ENCODE results near the gene FUT9. TPM values are rescaled to one million over a fixed set of nuclear protein-coding genes. Genes with fewer than 3 reads are reported as not detected.

Gene FUT9
- total and polyA plus RNA-seq, 2 of the 8 experiments (the other 6 are each of a cell fraction or from before 2014, with no cell fraction given): 0.85 to 4.9 TPM

DNA sequence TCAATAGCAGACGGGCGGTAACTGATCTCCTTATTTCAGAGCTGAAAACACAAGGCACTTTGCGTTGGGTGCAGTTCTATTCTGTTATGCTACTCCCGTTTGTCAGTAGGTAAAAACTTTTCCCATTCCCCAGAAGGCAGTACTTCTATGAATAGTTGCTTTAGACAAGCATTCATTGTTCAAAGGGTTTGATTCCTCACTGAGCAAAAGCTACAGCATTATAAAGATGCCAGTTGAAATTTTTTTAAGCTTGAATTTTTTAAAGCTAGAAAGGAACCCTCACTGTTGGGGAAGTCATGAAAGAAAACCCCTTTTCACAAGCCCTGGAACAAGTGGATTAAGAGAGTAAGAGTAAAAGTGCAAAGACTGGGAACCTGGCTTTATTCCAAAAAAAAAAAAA is 42.3 kb downstream of the FUT9 start:
- ChIA-PET POLR2A (ENCODE audit: partially characterized antibody) (no interaction called here), CTCF (ENCODE audit: partially characterized antibody) (interaction anchor here (1.2 kb wide), 1 partner anchor 31 kb away, joined by 4 read pairs; no protein-coding TSS in a partner anchor)
- Histone ChIP-seq H3K4ac (replicated peaks; ENCODE audit: insufficient read length, low read depth, low read length) (no peak overlapping the region), H2AK5ac (ENCODE audit: low read depth, low read length) (no peak overlapping the region), H2BK5ac (ENCODE audit: low read depth, low read length) (no peak overlapping the region), H3K36me3 (ENCODE audit: control insufficient read depth in 2 of 4, insufficient read depth in 4 of 4, low read length in 3 of 4) (no peaks in the 10 kb centered on the region), H4K20me1 (replicated peaks in 1 of 2; ENCODE audit: control insufficient read depth in 1 of 2, insufficient read depth in 2 of 2, low read length in 2 of 2) (no peaks in the 10 kb centered on the region), H3K23ac (ENCODE audit: insufficient read length) (no peak overlapping the region), H4K91ac (replicated peaks; ENCODE audit: insufficient read length, low read length) (no peak overlapping the region), H3K4me2 (ENCODE audit: insufficient read depth in 1 of 2, low read depth in 2 of 2, low read length in 2 of 2) (no peak overlapping the region), H2BK120ac (replicated peaks; ENCODE audit: low read depth, low read length) (no peak overlapping the region), H3K9ac (replicated peaks in 1 of 4; ENCODE audit: extremely low read depth in 1 of 4, low read depth in 3 of 4, low read length in 3 of 4) (no peak overlapping the region), H3K23me2 (ENCODE audit: low read depth, low read length) (no peaks in the 10 kb centered on the region), H3K14ac (ENCODE audit: insufficient read length) (no peak overlapping the region), H3K79me2 (ENCODE audit: control insufficient read depth in 1 of 2, insufficient read depth in 2 of 2, low read length in 2 of 2) (no peaks in the 10 kb centered on the region), H3K56ac (replicated peaks; ENCODE audit: insufficient read length, low read depth, low read length) (no peak overlapping the region), H3K4me3 (ENCODE audit: extremely low read depth in 1 of 4, insufficient read depth in 2 of 4, low read depth in 3 of 4, low read length in 4 of 4) (no peak overlapping the region), H2BK20ac (ENCODE audit: low read length) (no peak overlapping the region), H3K4me1 (replicated peaks in 1 of 4; ENCODE audit: control insufficient read depth in 3 of 4, insufficient read depth in 4 of 4, low read length in 3 of 4) (no peaks in the 10 kb centered on the region), H4K5ac (ENCODE audit: insufficient read length, low read depth, low read length) (no peak overlapping the region), H2BK12ac (ENCODE audit: low read depth, low read length) (no peak overlapping the region), H3K18ac (ENCODE audit: extremely low read depth, low read length) (no peak overlapping the region), H4K8ac (ENCODE audit: extremely low read depth, insufficient read depth, low read length) (no peak overlapping the region), H3K79me1 (ENCODE audit: low read depth, low read length) (no peaks in the 10 kb centered on the region), H2AFZ (ENCODE audit: low read length) (no peak overlapping the region), H3K27me3 (replicated peaks in 1 of 4; ENCODE audit: control insufficient read depth in 3 of 4, extremely low read depth in 1 of 4, insufficient read depth in 3 of 4, low read length in 3 of 4) (no peaks in the 10 kb centered on the region), H2BK15ac (ENCODE audit: low read length) (no peak overlapping the region), H3K27ac (ENCODE audit: low read depth, low read length) (no peak overlapping the region), H3K9me3 (ENCODE audit: insufficient read depth in 2 of 2, low read depth in 1 of 2, low read length in 1 of 2) (no peaks in the 10 kb centered on the region)
- WGBS, 2 experiments (ENCODE audit: extremely low coverage in 1 of 2, insufficient coverage in 1 of 2, insufficient read length in 1 of 2, insufficient replicate concordance in 2 of 2, low coverage in 1 of 2, low lambda C conversion rate in 2 of 2, missing lambda C conversion rate in 1 of 2): 70% methylated on average over 4 of the region's 4 CpGs; no CpG with 5 or more reads in 1 of the 2 experiments
- DNase-seq (ENCODE audit: low read depth in 1 of 2, low spot score in 2 of 2) (no peak), FAIRE-seq (no peak)
- TF ChIP-seq EP300 (IDR thresholded peaks at IDR 0.05; ENCODE audit: borderline replicate concordance in 1 of 2, low read depth in 2 of 2, low read length in 2 of 2) (no peak), POLR2A (IDR thresholded peaks at IDR 0.05; ENCODE audit: control extremely low read depth in 1 of 2, low read depth in 2 of 2, low read length in 2 of 2) (no peak), RFX5 (IDR thresholded peaks at IDR 0.05; ENCODE audit: borderline replicate concordance, low read depth, low read length) (no peak), KDM4A (IDR thresholded peaks at IDR 0.05; ENCODE audit: low read depth, low read length, severe bottlenecking) (no peak), HDAC6 (IDR thresholded peaks at IDR 0.05; ENCODE audit: low read depth, low read length) (no peak), CBX8 (IDR thresholded peaks at IDR 0.05; ENCODE audit: borderline replicate concordance, low read depth, low read length) (no peak)
- TF ChIP-seq, protein P1, sequence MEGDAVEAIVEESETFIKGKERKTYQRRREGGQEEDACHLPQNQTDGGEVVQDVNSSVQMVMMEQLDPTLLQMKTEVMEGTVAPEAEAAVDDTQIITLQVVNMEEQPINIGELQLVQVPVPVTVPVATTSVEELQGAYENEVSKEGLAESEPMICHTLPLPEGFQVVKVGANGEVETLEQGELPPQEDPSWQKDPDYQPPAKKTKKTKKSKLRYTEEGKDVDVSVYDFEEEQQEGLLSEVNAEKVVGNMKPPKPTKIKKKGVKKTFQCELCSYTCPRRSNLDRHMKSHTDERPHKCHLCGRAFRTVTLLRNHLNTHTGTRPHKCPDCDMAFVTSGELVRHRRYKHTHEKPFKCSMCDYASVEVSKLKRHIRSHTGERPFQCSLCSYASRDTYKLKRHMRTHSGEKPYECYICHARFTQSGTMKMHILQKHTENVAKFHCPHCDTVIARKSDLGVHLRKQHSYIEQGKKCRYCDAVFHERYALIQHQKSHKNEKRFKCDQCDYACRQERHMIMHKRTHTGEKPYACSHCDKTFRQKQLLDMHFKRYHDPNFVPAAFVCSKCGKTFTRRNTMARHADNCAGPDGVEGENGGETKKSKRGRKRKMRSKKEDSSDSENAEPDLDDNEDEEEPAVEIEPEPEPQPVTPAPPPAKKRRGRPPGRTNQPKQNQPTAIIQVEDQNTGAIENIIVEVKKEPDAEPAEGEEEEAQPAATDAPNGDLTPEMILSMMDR (IDR thresholded peaks at IDR 0.05; ENCODE audit: control extremely low read depth in 1 of 3, insufficient read depth in 1 of 3, low read depth in 1 of 3, low read length in 3 of 3): no peak
